CD4-positive, alpha-beta T cell treated with Interleukin-15 for 1 hour (primary cell): ENCODE results near the gene SMCHD1.
"Not testable (repeated sequence)": the region's sequence is repeated elsewhere in the genome, so short reads cannot be mapped to it uniquely, and the experiment has no call there.

Experiments used
- DNase-seq: peaks from one replicate; pipeline ENCODE4 v3.0.0-alpha.2; 2020

Gene SMCHD1

GRCh38 chr18:2723207-2723606, 67.7 kb downstream of the SMCHD1 start:
- no peak for DNase-seq

GRCh38 chr18:2729757-2730156, 74.2 kb downstream of the SMCHD1 start:
- no peak for DNase-seq

GRCh38 chr18:2736823-2737222, 81.3 kb downstream of the SMCHD1 start:
- no peak for DNase-seq

GRCh38 chr18:2740082-2740481, 84.6 kb downstream of the SMCHD1 start:
- not testable (repeated sequence) for DNase-seq

- no peak for DNase-seq
Observed at GRCh38 chr18:2746274-2746673, 90.7 kb downstream of the SMCHD1 start.

- DNase-seq = no peak
Observed at GRCh38 chr18:2758309-2758708, 102.8 kb downstream of the SMCHD1 start.

GRCh38 chr18:2774669-2775068, 119.1 kb downstream of the SMCHD1 start:
- DNase-seq = no peak

GRCh38 chr18:2776601-2777000, 121.1 kb downstream of the SMCHD1 start:
- no peak for DNase-seq

GRCh38 chr18:2777241-2777640, 121.7 kb downstream of the SMCHD1 start:
- no peak for DNase-seq

- no peak for DNase-seq
Observed at GRCh38 chr18:2780750-2781149, 125.2 kb downstream of the SMCHD1 start.

GRCh38 chr18:2787225-2787624, 131.7 kb downstream of the SMCHD1 start:
- no peak for DNase-seq

- DNase-seq = no peak
Observed at GRCh38 chr18:2792395-2792794, 136.9 kb downstream of the SMCHD1 start.

- no peak for DNase-seq
Observed at GRCh38 chr18:2794159-2794558, 138.6 kb downstream of the SMCHD1 start.

- DNase-seq = no peak
Observed at GRCh38 chr18:2797951-2798350, 142.4 kb downstream of the SMCHD1 start.

GRCh38 chr18:2799369-2799768, 143.8 kb downstream of the SMCHD1 start:
- DNase-seq = no peak

- no peak for DNase-seq
Observed at GRCh38 chr18:2805970-2806943, 150.7 kb downstream of the SMCHD1 start.

GRCh38 chr18:2808640-2809039, 153.1 kb downstream of the SMCHD1 start:
- DNase-seq = not testable (repeated sequence)

GRCh38 chr18:2809666-2810183, 154.2 kb downstream of the SMCHD1 start:
- not testable (repeated sequence) for DNase-seq

GRCh38 chr18:2811416-2811815, 155.9 kb downstream of the SMCHD1 start:
- DNase-seq = no peak

GRCh38 chr18:2814928-2815327, 159.4 kb downstream of the SMCHD1 start:
- DNase-seq = no peak

- DNase-seq = no peak
Observed at GRCh38 chr18:2818281-2818680, 162.8 kb downstream of the SMCHD1 start.

- no peak for DNase-seq
Observed at GRCh38 chr18:2821695-2822094, 166.2 kb downstream of the SMCHD1 start.

- DNase-seq = no peak
Observed at GRCh38 chr18:2822213-2822921, 166.8 kb downstream of the SMCHD1 start.

- DNase-seq = no peak
Observed at GRCh38 chr18:2823202-2823601, 167.7 kb downstream of the SMCHD1 start.
